ENCODE measurements around the gene PDE10A.
"Not testable (repeated sequence)": the region's sequence is repeated elsewhere in the genome, so short reads cannot be mapped to it uniquely, and the experiment has no call there.

PDE10A gene

GRCh38 chr6:165554644-165555043 is 108.4 kb downstream of the PDE10A start:
- not testable (repeated sequence) for H3K36me3 Mint-ChIP-seq (ENCODE audit: low read depth); H3K9me3 Mint-ChIP-seq; H3K4me3 Mint-ChIP-seq; H3K27me3 Mint-ChIP-seq; H3K27ac Mint-ChIP-seq; H3K4me1 Mint-ChIP-seq (ENCODE audit: low read depth)

- Mint-ChIP-seq H3K4me1 (ENCODE audit: low read depth) (no peaks in the 10 kb centered on the region), H3K27ac (no peak overlapping the region), H3K9me3 (peaks cover 7% of the 10 kb centered on the region), H3K36me3 (ENCODE audit: low read depth) (no peaks in the 10 kb centered on the region), H3K4me3 (no peak overlapping the region), H3K27me3 (no peaks in the 10 kb centered on the region)
These were observed 110.7 kb downstream of the PDE10A start for GRCh38 chr6:165552248-165552736.

GRCh38 chr6:165551828-165552227 is 111.2 kb downstream of the PDE10A start:
- Mint-ChIP-seq H3K27ac (no peak overlapping the region), H3K4me1 (ENCODE audit: low read depth) (no peaks in the 10 kb centered on the region), H3K9me3 (peaks cover 7% of the 10 kb centered on the region)

GRCh38 chr6:165548450-165548849 is 114.6 kb downstream of the PDE10A start:
- no peaks in the 10 kb centered on the region for H3K36me3 Mint-ChIP-seq (ENCODE audit: low read depth)
- H3K27ac Mint-ChIP-seq: no peak overlapping the region
- H3K27me3 Mint-ChIP-seq: no peaks in the 10 kb centered on the region
- no peak overlapping the region for H3K4me3 Mint-ChIP-seq
- no peaks in the 10 kb centered on the region for H3K4me1 Mint-ChIP-seq (ENCODE audit: low read depth)
- no peaks in the 10 kb centered on the region for H3K9me3 Mint-ChIP-seq

More at GRCh38 chr6:165551828-165552227, 111.2 kb downstream of the PDE10A start:
- Mint-ChIP-seq H3K36me3 (ENCODE audit: low read depth) (no peaks in the 10 kb centered on the region), H3K27me3 (no peaks in the 10 kb centered on the region), H3K4me3 (no peak overlapping the region)

- Mint-ChIP-seq H3K27ac (no peak overlapping the region), H3K27me3 (no peaks in the 10 kb centered on the region), H3K4me3 (no peak overlapping the region), H3K4me1 (ENCODE audit: low read depth) (no peaks in the 10 kb centered on the region), H3K36me3 (ENCODE audit: low read depth) (no peaks in the 10 kb centered on the region), H3K9me3 (no peaks in the 10 kb centered on the region)
These were observed 117.2 kb downstream of the PDE10A start for GRCh38 chr6:165545806-165546205.

- Mint-ChIP-seq H3K27me3 (no peaks in the 10 kb centered on the region), H3K4me3 (no peak overlapping the region), H3K27ac (no peak overlapping the region), H3K36me3 (ENCODE audit: low read depth) (no peaks in the 10 kb centered on the region), H3K4me1 (ENCODE audit: low read depth) (no peaks in the 10 kb centered on the region), H3K9me3 (peaks cover 3% of the 10 kb centered on the region)
These were observed 119.3 kb downstream of the PDE10A start for GRCh38 chr6:165543781-165544180.

- Mint-ChIP-seq H3K27me3 (no peaks in the 10 kb centered on the region), H3K9me3 (peaks cover 6% of the 10 kb centered on the region), H3K4me1 (ENCODE audit: low read depth) (no peaks in the 10 kb centered on the region), H3K36me3 (ENCODE audit: low read depth) (no peaks in the 10 kb centered on the region), H3K27ac (no peak overlapping the region), H3K4me3 (no peak overlapping the region)
These were observed 126.1 kb downstream of the PDE10A start for GRCh38 chr6:165536911-165537310.

- no peaks in the 10 kb centered on the region for H3K27me3 Mint-ChIP-seq
- H3K4me1 Mint-ChIP-seq (ENCODE audit: low read depth): no peaks in the 10 kb centered on the region
- H3K36me3 Mint-ChIP-seq (ENCODE audit: low read depth): no peaks in the 10 kb centered on the region
- H3K27ac Mint-ChIP-seq: no peak overlapping the region
- H3K9me3 Mint-ChIP-seq: peaks cover 9% of the 10 kb centered on the region
- no peak overlapping the region for H3K4me3 Mint-ChIP-seq
These were observed 143.7 kb downstream of the PDE10A start for GRCh38 chr6:165519316-165519715.

GRCh38 chr6:165515963-165516624 is 146.9 kb downstream of the PDE10A start:
- Mint-ChIP-seq H3K4me3 (no peak overlapping the region), H3K27ac (no peak overlapping the region), H3K27me3 (no peaks in the 10 kb centered on the region), H3K36me3 (ENCODE audit: low read depth) (no peaks in the 10 kb centered on the region), H3K9me3 (peaks cover 9% of the 10 kb centered on the region), H3K4me1 (ENCODE audit: low read depth) (peaks cover 3% of the 10 kb centered on the region)

- Mint-ChIP-seq H3K9me3 (peaks cover 9% of the 10 kb centered on the region), H3K27me3 (no peaks in the 10 kb centered on the region), H3K27ac (no peak overlapping the region), H3K4me1 (ENCODE audit: low read depth) (peaks cover 3% of the 10 kb centered on the region), H3K4me3 (no peak overlapping the region), H3K36me3 (ENCODE audit: low read depth) (no peaks in the 10 kb centered on the region)
These were observed 148.4 kb downstream of the PDE10A start for GRCh38 chr6:165514621-165515020.

GRCh38 chr6:165511807-165512206 is 151.2 kb downstream of the PDE10A start:
- H3K27me3 Mint-ChIP-seq: no peaks in the 10 kb centered on the region
- H3K4me1 Mint-ChIP-seq (ENCODE audit: low read depth): peaks cover 3% of the 10 kb centered on the region
- H3K9me3 Mint-ChIP-seq: no peaks in the 10 kb centered on the region
- H3K4me3 Mint-ChIP-seq: no peak overlapping the region
- no peaks in the 10 kb centered on the region for H3K36me3 Mint-ChIP-seq (ENCODE audit: low read depth)
- H3K27ac Mint-ChIP-seq: peak overlapping the region; percentile 12

GRCh38 chr6:165508321-165508869 is 154.6 kb downstream of the PDE10A start:
- H3K9me3 Mint-ChIP-seq: no peaks in the 10 kb centered on the region
- H3K4me1 Mint-ChIP-seq (ENCODE audit: low read depth): peaks cover 3% of the 10 kb centered on the region
- no peaks in the 10 kb centered on the region for H3K36me3 Mint-ChIP-seq (ENCODE audit: low read depth)
- no peak overlapping the region for H3K27ac Mint-ChIP-seq
- no peaks in the 10 kb centered on the region for H3K27me3 Mint-ChIP-seq
- H3K4me3 Mint-ChIP-seq: no peak overlapping the region

GRCh38 chr6:165506657-165507056 is 156.4 kb downstream of the PDE10A start:
- Mint-ChIP-seq H3K9me3 (no peaks in the 10 kb centered on the region), H3K27ac (no peak overlapping the region), H3K36me3 (ENCODE audit: low read depth) (no peaks in the 10 kb centered on the region), H3K27me3 (no peaks in the 10 kb centered on the region), H3K4me1 (ENCODE audit: low read depth) (no peaks in the 10 kb centered on the region), H3K4me3 (no peak overlapping the region)

GRCh38 chr6:165500214-165500907 is 162.7 kb downstream of the PDE10A start:
- H3K36me3 Mint-ChIP-seq (ENCODE audit: low read depth); H3K27ac Mint-ChIP-seq; H3K27me3 Mint-ChIP-seq; H3K4me3 Mint-ChIP-seq; H3K4me1 Mint-ChIP-seq (ENCODE audit: low read depth); H3K9me3 Mint-ChIP-seq: not testable (repeated sequence)

- H3K27me3 Mint-ChIP-seq: no peaks in the 10 kb centered on the region
- H3K4me3 Mint-ChIP-seq: no peak overlapping the region
- H3K9me3 Mint-ChIP-seq: no peaks in the 10 kb centered on the region
- no peak overlapping the region for H3K27ac Mint-ChIP-seq
- no peaks in the 10 kb centered on the region for H3K4me1 Mint-ChIP-seq (ENCODE audit: low read depth)
- H3K36me3 Mint-ChIP-seq (ENCODE audit: low read depth): no peaks in the 10 kb centered on the region
These were observed 165.6 kb downstream of the PDE10A start for GRCh38 chr6:165497472-165497871.
